HG02678 (cell line): ENCODE data around the gene CMTM7.

Experiments
- ATAC-seq: cut with Tn5 transposase; IDR thresholded peaks from one replicate; pipeline ENCODE4 v1.9.1; 2021; ENCODE audit warnings: mild to moderate bottlenecking, moderate library complexity; ENCODE audit not compliant: unreplicated experiment

CMTM7 gene

DNA sequence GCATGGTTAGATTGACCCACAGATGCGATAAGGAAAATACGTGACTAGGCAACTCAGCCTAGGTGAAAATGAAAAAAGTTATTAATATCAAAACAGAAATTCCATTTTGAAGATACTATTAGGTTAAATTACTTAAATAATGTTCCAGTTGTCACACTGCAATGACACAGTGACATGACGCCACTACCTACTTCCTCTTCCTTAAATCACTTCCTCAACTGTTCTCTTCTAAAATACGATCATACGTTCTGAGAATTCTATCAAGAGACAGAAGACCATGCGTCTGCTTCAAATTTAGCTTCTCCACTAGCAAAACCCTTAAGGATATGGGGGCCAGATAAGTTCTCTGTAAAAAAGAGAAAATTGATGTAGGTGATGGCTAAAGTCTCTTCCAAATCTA, 92.8 kb downstream of the CMTM7 start:
- ATAC-seq: no peak

DNA sequence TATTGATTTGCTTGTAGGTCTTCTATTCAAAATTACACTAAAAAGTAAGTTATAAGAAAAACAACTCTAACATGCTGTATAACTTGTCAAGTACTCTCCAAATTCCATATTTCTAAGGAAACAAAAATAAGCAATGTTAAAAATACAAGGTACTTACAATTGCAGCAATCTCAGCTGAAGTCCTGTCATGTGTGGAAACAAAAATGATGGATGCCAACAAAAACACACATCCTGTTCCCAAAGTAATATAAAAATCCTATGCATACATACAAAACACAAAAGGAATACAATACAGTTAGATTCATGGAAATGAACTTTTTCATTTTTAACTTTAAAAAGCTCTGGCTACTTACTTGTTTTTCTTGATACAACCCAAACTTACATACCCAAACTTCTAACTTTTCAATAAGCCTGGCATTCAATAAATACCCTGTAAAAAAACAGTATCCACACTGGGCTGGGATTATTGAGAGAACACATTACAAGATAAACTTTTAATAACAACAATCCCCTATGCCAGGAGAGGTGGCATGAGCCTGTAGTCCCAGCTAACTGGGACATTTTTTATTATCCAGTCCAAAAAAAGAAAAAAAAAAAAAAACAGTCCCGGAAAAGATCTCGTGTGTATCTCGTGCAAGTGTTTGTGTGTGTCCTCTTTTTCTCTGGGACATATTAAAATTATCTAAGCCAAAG, 96.3 kb downstream of the CMTM7 start:
- no peak for ATAC-seq

DNA sequence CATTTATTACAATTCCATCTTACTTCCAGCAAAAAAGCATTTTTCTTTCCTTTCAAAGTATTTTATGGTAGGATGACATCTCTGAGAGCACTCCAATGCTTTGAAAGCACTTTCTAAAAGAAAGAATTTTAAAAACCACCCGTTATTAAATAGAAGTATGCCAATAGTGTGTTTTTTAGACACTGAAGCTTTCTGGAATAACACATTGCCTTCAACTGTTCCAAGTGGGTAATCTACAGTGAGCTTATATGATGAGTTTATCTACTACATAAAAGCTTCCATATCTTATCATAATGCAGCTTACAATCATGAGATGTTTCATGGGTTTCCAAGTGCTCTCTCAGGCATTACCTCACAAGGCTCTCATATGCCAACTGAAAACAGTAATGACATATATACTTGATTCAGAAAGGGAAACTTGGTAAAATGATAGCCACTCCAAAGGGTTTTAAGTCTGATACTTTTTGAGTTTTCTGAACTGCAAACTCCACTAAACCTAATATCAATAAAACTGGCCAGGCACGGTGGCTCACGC, 96.9 kb downstream of the CMTM7 start:
- no peak for ATAC-seq

DNA sequence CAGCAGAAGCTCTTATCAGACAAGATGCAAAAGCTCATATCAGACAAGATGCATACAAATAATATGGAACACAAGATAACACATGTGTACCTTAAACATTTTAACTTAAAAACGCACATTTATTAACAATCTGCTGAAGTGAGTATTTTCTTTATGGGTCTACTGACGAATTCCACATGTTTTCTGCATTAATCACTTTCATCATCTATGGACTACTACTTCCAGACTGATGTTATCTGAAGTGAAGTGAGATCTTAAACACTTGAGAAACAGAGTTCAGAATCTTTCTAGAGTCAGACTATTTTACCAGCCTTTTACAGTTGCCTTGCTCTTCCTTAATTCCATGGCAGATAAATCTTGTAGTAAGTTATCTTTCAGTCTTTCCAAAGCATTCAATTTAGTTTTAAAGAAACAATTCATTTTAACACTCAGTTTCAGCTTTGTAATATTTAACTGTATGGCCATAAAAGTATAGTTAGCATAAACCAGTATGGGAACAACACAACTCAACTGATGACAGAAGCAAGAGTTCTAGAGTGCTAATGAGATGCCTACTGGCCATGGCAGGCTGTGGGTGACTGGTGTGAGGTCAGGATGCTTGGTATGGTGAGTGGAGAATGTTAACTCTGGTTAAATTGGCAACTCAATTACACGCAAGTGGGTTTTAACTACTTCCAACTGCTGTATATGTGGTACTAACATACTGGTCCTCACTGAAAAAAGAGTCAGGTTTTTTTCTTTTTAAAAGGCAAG, 101.2 kb downstream of the CMTM7 start:
- ATAC-seq: no peak

DNA sequence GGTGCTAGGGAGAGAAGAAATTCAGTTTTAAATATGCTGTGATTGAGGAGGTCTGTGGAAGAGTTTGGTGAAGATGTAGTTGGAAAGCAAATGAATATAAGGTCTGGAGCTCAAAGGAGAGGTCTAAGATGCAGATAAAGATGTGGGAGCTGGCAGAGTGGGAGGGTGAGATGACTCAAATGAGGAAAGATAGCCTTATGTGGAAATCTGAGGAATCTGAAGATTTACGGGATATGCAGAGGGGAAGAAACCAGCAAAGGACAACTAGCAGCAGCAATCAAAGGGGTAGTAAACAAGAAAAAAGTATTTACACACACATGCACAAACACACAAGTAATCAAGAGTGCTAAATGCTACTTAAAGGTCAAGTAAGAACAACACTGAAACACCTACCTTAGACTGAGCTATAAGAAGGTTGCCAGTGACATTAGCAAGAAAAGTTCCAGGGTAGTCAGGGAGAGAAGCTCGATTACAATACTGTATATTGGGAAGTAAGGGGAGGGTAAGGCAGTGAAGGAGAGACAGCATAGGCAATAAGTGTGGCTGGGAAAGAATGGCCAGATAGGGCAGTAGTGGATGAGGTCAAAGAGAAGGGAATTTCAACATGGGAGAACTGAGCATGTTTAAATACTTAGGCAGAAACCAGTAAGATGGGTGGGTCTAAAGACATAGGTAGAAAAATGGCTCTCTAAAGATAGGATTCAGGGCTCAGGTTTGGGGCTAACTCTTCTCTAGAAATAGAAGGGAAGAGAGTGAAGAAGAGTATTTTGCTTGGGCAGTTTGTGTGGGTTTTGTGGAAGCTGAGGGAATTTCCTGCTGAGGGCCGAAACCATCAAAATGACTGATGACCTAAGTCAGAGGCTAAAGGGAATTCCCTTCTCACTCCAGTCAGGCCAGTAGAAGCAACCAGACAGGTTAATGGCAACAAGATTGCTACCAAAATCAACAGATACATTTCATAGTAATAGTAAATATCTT, 102.1 kb downstream of the CMTM7 start:
- ATAC-seq: peak; percentile 78

DNA sequence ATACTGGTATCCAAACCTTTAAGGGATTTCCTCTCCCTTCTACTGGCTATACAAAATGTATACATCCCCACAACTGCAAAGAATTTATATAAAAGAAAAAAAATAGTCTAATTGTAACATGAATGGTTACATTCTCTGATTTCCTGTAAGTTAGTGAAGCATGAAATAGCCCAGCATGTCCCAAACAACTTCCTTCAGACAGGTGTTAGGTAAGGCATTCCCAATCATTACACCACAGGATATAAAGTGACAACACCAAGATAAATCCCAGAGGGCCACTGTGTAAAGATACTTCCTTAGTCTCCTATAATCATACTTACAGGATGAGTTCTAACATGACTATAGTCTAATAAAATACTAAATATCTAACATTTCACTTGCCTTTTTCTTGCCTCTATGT, 103.4 kb downstream of the CMTM7 start:
- ATAC-seq: no peak

DNA sequence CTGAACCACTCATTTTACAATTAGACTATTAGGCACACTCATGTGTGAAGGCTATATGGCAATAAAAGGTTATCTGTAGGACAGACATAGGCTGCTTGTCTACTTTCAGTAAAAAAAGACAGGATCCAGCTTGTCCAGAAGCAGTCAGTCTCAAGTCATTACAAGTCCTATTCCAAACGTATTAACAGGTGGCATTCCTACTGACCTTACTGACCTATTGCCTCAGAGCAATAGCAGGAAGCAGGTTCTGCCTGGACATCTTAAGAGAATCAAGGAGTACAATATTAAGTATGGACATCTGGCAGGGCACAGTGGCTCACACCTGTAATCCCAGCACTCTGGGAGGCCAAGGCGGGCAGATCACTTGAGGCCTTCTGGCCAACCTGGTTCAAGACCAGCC, 104.0 kb downstream of the CMTM7 start:
- no peak for ATAC-seq

DNA sequence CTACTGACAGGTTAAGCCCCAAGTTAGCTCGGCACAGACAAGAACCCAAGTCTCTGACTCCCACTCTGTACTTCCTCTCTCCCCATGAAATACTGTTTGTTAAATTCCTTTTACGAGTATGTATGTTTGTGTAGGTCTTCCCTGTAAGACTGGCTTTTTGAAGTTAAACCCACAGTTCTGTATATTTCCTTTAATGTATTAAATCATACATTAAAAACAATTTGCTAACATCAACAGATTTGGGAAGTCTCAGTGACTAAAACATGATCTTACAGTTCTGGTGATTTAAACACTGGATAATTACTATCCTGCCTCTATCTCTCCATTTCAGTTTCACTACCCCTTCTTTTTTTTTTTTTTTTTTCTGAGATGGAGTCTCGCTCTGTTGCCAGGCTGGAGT, 106.6 kb downstream of the CMTM7 start:
- no peak for ATAC-seq

DNA sequence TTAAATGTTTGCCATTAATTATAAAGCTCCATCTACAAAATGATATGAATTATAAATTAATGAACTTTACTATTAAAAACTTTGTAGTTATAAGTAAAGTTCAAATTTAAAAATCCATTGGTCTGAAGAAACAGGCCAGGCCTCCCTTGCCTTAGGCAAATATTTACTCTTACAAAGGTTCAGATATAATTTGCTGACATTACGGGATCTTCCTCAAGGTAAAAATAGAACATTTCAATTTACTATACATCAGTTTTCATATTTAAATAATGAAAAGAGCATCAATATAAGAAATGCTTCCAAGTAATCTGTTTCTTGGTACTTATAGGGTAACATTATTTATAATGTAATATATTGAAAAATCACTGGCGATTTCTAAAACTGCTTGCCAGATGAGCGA, 107.3 kb downstream of the CMTM7 start:
- no peak for ATAC-seq

DNA sequence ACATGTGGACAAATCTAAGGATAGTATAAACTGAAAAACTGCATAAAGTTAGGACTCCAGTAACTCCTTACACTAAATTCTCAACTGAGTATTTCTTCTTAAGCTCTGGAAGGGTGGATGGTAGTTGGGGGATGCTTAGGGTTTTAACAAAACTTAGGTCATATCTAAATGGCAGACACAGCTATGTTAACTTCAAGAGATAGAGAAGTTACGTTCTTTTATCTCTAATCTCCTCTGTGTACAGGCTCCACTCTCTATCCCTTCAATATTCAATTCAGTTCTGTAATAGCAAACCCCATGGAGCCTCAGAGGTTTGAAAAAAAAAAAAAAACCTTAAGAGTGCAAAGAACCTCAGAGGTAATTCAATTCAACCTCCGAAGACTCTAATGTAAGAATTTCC, 107.9 kb downstream of the CMTM7 start:
- no peak for ATAC-seq

DNA sequence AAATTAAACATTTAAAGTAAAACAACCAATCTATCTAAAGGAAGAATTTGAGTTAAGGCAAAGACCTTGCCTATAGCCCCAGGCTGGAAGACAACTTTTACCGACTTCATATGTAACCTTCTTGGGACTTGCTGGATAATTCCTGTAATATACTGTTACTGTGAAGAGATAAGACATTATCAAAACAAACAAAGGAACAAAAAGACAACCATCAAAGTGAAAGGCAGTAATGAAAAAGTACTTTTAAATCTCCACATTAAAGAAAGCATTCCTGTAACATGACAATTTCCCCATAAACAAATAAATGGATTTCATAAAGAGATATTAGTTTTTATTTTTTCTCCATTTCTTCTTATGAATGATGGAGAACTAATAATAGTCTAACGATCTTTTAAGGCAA, 108.6 kb downstream of the CMTM7 start:
- no peak for ATAC-seq

DNA sequence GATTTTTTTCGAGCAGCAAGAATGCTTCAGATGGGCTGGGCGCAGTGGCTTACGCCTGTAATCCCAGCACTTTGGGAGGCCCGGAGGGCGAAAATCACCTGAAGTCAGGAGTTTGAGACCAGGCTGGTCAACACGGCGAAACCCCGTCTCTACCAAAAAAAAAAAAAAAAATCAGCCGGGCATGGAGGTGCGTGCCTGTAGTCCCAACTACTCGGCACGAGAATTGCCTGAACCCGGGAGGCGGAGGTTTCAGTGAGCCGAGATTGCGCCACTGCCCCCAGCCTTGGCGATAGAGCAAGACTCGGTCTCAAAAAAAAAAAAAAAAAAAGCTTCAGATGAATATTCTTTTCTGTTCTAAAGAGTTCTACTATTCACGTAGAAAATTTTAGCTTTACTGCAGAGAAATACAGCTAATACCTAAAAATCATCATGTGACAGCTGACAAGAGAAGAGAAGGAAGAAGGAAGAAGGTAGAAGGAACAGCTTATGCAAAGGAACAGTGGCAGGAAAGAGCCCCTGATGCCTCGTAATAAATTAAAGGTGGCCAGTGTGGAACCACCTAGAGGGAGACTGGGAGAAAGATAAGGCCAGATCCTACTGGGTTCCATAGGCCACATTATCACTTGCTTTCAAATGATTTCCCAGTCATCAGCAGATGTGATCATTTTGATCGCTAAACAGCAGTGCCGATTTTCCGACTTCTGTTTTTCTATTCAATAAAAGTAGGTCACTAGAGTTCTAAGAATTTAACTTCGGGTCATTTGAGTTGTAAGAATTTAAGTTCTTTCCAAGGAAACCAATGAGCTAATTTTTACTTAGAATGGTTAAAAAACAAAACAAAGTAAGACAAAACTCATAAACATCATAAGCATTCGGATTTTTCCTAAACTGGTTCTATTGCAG, 109.5 kb downstream of the CMTM7 start:
- ATAC-seq: no peak

DNA sequence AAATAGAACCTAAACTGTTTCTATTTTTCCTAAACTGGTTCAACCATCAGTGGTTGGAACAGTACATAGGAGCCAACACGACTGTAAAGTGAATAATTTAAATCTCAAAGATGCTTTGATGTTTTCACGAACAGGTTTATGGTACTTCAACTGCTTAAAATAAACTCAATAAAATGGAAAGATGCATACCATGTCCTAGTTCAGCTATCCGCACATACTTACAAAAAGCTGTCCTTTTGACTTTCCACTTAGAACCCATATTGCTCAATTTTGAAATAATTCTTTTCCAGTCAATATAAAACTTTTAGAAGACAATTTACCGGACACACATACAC, 110.1 kb downstream of the CMTM7 start:
- ATAC-seq: no peak

DNA sequence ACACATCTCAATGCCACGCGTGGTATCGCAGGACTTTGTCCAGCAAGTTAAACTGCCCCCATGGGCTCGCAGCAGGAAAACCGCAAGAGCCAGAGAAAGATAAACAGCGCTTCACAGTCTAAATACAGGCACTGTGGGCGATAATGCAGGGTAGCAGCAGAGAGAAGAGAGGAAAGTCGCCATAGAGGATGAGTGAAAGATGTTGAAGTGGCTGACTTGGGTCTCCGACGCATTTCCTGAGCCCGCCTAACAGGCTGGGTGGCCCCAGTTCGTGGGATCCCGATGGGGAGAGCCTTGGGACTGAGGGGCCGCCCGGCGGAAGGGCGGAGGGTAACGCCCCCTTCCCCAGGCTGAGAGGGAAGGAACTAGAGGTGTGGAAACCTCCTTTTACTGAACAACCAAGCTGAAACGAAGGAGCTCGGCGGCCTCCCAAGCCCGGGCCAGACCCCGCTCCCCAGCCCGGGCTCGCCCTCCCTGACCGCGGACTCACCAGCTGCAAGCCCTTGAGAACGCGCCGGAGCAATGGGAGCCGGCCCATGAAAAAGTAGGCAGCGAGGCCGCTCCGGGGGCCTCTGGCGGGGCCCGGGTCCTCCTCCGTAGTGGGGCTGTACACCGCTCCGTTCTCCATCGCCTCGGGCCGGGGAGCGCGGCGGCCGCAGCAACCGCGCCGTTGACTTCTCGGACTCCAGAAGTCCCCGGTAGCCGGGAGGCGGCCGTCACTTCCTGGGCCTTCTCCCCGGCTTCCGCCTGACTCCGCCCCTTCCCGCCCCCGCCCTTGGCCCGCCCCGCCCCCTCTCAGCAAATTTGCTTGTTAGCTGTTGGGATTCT, 110.7 kb downstream of the CMTM7 start, which contains the start of gene CMTM6:
TSS of gene CMTM6 (minus strand) at position 735 of the 828 bp plus-strand sequence. CDS start at position 628, 107 bp downstream.
- ATAC-seq: peak; percentile 74

DNA sequence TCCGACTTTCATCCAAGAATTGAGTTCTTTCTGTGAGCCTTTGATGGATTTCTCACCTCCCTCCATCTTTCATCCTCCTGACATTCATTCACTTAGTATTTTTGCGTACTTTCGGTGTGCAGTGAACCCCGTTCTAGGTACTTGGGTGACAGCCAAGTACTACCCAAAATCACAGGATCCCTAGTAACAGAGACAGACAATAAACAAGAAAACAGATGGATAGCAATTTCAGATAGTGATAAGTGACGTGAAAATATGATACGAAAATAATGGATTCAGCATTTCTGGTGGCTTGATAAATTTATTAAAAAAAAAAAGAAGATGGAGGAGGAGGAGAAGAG, 111.3 kb downstream of the CMTM7 start:
- peak; percentile 17 for ATAC-seq
